ENCODE data around the gene ALX1.

The ALX1 gene

DNA sequence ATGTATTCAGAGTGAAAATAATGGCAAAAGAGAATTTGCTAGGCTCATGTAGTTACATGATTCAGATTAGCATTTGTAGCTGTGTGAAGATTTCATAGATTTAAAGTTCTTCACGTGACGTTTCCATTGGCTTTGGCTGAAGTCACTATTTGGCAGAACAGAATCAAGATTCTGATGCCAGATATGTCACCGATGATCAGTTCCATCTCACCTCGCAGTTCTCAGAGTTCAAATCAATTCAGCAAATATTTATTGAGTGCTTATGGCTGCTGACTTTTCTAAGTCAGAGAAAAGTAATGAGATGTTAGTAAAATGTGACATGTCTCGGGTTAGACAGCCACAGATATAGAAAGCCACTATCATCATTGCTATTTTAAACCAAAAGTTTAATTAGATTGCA lies 28.4 kb downstream of the ALX1 start:
- DNase-seq, result no peak

DNA sequence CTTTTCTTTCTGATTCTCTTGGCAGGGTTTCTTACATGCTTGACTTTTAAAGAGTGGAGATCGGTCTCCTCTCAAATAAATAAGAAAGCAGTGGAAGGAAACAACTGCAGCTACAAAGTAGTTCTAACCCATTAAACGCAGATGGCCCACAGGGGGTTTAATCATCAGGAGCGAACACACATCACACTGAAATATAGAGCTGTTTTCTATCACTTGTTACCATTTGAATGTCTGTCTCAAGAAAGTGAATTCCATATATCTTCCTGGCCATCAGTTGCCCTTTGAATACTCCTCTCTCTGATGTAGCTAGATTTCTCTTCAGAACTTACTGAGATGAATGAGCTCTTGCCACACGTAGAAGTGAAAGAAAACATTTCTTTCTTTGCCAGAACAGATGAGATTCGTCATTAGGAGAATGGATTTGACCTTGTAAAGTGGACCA lies 29.1 kb downstream of the ALX1 start:
- no peak for DNase-seq

DNA sequence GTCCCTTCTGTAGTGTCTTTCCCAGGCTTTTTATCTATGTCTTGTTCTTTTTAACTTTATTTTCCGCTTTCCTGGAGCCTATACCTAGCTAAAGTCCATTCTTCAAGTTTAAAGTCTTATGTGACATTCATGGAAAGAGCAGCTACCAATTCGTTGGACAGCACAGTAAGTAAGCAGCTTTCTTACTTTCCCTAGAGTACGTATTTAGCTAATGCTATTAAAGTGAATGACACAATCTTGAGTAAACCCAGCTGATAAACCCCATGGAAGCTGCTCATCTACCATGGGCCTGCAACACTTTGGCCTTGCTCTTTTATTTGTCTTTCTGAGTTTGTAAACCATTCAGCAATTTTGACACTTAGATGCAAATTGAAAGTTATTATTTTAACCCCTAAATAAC lies 30.0 kb downstream of the ALX1 start:
- DNase-seq, result no peak

DNA sequence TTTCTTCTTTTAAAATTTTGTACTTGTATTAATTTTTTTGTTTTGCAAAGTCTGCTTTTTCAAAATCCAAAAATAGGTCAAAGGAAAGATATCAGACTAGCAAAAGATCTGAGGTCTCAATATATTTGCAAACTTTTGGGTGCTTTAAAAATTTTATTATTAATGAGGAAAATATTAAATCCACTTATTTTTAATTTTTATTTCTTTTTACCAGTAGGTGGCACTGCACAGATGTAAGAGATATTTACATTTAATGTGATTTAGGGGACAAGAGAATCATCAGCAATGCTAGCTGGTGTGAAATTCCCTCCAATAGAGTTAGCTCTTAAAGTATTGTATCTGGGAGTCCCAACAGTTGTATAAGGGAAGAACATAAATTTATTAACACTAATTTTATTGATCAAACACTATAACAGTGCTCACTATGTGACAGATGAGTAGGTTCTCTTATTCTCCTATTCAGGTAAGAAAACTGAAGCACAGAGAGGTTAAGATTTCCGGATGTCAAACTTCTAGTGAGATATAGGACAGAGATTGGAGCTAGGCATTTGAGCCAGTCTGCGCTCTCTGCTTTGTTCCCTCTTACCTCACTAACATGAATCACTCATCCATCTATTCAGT lies 30.5 kb downstream of the ALX1 start:
- DNase-seq, result no peak

DNA sequence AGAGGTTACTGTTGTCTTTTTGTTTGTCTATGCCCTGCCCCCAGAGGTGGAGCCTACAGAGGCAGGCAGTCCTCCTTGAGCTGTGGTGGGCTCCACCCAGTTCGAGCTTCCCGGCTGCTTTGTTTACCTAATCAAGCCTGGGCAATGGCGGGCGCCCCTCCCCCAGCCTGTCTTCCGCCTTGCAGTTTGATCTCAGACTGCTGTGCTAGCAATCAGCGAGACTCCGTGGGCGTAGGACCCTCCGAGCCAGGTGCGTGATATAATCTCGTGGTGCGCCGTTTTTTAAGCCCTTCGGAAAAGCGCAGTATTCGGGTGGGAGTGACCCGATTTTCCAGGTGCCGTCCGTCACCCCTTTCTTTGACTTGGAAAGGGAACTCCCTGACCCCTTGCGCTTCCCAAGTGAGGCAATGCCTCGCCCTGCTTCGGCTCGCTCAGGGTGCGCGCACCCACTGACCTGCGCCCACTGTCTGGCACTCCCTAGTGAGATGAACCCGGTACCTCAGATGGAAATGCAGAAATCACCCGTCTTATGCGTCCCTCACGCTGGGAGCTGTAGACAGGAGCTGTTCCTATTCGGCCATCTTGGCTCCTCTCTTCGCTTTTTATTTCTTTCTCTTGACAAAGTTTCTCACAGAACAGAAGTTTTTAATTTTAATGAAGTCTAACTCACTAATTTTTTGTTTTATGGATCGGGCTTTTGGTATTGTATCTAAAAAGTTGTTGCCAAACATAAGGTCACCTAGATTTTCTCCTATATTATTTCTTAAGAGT lies 38.0 kb downstream of the ALX1 start:
- peak in 1 of 2 donors; percentile 58 for DNase-seq

DNA sequence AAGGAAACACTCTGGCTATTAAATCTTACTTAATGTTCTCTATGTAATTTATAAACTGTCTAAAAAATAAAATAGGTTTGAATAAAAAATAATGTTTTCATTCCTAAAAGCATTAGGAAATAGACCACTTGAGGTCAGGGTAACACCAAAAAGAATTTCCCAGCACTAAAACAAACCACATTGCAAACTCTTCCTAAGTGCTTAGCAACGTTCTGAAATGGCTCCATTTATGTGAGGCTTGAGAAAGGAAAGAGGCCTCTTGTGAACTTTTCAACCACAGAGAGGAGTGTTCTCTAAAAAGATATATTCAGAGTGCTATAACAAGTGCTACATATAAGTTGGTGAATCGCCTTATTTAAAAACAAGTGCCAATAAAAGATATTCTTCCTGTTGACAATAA lies 42.7 kb downstream of the ALX1 start:
- no peak for DNase-seq

DNA sequence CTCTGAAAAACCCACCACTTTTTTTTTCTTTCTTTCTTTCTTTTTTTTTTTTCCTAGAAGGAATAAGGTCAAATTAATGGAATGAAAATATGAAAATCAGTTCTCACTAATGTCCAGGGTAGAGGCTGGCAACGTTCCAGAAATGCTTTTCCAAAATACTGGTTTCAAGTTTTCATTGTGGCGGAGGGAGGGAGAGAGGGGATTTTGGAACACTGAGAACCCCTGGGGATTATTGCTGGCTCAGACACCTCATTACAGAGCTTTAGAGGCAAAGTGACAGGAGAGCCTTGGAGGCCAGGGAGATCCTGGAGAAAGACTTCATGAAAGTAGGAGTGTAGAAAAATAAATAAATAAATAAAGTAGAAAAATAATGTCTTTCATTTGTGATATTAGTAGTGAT lies 45.4 kb downstream of the ALX1 start:
- no peak for DNase-seq

DNA sequence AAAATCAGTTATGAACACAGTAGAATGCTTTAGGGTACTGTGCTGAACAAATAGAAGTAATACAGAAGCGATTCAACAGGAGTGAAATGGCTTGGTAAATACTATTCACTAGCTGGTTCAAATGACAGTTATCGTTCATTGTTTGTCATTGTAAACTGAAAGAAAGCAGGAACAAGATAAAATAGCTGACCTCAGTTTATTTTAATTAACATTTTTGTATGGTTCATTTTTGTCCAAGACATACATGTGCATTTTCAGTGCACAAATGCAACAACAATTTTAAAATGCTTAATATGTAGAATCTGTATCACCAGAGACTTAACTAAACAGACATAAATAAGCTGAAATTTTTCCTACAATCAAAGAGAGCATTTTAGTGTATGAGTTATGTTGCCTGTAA lies 49.9 kb downstream of the ALX1 start:
- no peak for DNase-seq

DNA sequence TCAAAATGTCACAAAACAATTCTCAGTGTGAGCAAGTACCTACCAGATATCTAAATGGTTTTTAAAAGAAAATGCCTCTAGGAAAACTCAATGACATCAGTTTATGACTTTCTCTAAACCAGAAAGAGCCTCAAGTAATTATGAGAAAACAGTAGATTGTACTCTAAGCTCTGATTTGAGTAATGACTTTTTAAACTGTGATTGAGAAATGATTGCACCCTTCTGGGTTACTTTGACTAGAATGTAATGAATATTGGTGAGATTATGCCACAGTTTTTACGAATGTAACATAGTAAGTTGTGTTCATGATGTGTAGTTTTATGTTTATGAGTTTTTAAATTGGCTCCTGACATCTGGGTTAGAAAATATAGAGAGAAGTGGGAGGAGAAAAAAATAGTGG lies 68.8 kb downstream of the ALX1 start:
- no peak for DNase-seq

DNA sequence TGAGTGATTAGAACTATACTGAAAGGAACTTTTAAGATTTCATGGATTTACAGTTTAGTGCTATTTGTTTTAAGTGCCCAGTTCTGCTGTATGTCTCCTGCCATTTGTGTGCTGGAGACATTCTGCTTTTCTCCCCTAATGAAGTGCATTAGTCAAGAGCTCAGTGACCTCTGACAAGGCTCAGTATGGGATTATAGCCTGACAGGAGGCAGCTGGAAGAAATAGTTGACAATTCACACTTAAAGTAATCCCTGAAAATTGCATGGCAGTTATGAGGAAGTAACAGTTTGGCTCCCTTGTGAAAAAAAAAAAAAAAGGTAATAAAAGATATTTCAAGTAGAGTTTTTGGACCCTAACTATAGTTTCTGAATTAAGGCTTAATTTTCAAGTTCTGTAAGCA lies 70.3 kb downstream of the ALX1 start:
- DNase-seq, result no peak

Measured in CD4-positive, alpha-beta T cell treated with Interleukin-1 beta for 1 hour (primary cell).